Measurements from ENCODE around the gene C6. TPM values are rescaled to one million over a fixed set of nuclear protein-coding genes. Genes with fewer than 3 reads are reported as not detected.

The C6 gene
- total and polyA plus RNA-seq, 2 of the 8 experiments (the other 6 are each of a cell fraction or from before 2014, with no cell fraction given): not detected

DNA sequence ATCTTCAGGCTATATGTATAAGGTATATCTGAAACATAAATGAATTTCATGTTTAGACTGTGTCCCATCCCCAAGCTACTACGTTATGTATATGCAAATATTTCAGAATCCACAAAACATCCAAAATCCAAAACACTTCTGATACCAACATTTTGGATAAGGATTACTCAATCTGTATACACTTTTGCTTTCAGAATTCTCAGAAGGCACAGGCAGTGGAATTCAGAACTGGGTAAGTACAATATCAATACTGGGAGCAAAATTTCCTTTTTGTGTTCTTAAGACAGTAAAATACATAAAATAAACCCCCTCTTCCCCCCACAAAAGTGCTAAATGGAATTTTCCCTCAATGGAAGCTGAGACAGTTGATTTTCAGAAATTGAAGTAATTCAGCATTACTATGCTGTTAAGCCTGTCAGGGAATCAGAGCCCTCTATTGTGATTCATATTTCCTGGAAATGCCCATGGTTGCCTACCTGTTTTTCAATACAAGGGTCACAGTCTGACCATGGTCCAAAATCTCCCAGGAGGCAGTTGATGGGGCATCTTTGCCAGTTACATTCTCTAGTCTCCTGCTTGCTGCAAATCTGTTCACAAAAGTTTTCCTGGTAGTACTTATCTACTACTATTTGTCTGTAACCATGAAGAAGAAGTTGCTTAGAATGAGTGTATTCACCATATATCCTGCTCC lies 12.1 kb downstream of the C6 start (continued):
- TF ChIP-seq ATF3 (IDR thresholded peaks at IDR 0.05; ENCODE audit: insufficient read depth, low read depth, low read length): no peak
- TF ChIP-seq NRF1 (IDR thresholded peaks at IDR 0.05; ENCODE audit: low read depth, low read length): no peak
- TF ChIP-seq BACH1 (IDR thresholded peaks at IDR 0.05; ENCODE audit: low read length): no peak
- TF ChIP-seq CBX5 (IDR thresholded peaks at IDR 0.05; ENCODE audit: low read depth, low read length): no peak
- TF ChIP-seq BCL11A (IDR thresholded peaks at IDR 0.05; ENCODE audit: low read depth in 2 of 2, low read length in 2 of 2): no peak
- TF ChIP-seq SIRT6 (IDR thresholded peaks at IDR 0.05; ENCODE audit: low read length): no peak
- no peak for TF ChIP-seq ZNF274 (IDR thresholded peaks at IDR 0.05; ENCODE audit: borderline replicate concordance, extremely low read depth, low read length)
- TF ChIP-seq YY1 (IDR thresholded peaks at IDR 0.05; ENCODE audit: low read depth, low read length): no peak
- no peak for TF ChIP-seq PHF8 (conservative IDR thresholded peaks at IDR 0.05; ENCODE audit: low read depth, low read length)

All from H1 (cell line).